Keratinocyte (primary cell): Measurements from ENCODE around the gene THAP3. TPM values are rescaled to one million over a fixed set of nuclear protein-coding genes. Genes with fewer than 3 reads are reported as not detected.

Experiments
- DNase-seq: peaks from one replicate; pipeline ENCODE4 v3.0.0-alpha.2; 2011; ENCODE audit warnings: low read depth, missing footprints, low spot score
- FAIRE-seq: peaks from 2 replicates; lab custom pipeline; 2011; peaks lifted over from hg19 to GRCh38; lab: Jason Lieb, UNC
- H2AFZ ChIP-seq: 2 replicates; pipeline ENCODE4 v1.6.0; 2012; ENCODE audit warnings: low read length, control low read depth, inconsistent platforms; ENCODE audit not compliant: control insufficient read depth
- H3K27ac ChIP-seq: 2 replicates; pipeline ENCODE4 v1.5.1; 2011; ENCODE audit warnings: low read length; ENCODE audit not compliant: control insufficient read depth, insufficient read depth
- H3K27me3 ChIP-seq: 3 replicates; pipeline ENCODE4 v1.6.0; 2011; ENCODE audit warnings: low read length; ENCODE audit not compliant: control insufficient read depth, insufficient read depth; ENCODE audit errors: extremely low read depth
- H3K36me3 ChIP-seq, 2 experiments: 2 replicates in 1 of 2; 3 replicates in 1 of 2; pipeline ENCODE4 v1.5.1; 2011; ENCODE audit warnings: low read length in 2 of 2, mild to moderate bottlenecking in 1 of 2; ENCODE audit not compliant: control insufficient read depth in 2 of 2, insufficient read depth in 2 of 2; ENCODE audit errors: extremely low read depth in 1 of 2
- H3K4me1 ChIP-seq: 3 replicates; pipeline ENCODE4 v1.5.1; 2011; ENCODE audit warnings: low read length; ENCODE audit not compliant: control insufficient read depth, insufficient read depth; ENCODE audit errors: extremely low read depth
- H3K4me2 ChIP-seq: 3 replicates; pipeline ENCODE4 v1.6.0; 2011; ENCODE audit warnings: low read depth, low read length; ENCODE audit not compliant: control insufficient read depth, insufficient read depth; ENCODE audit errors: extremely low read depth
- H3K4me3 ChIP-seq, 3 experiments: fragments of 200-600 bp in 1 of 3; sonication (generic) in 1 of 3; 2 replicates in 2 of 3; 3 replicates in 1 of 3; pipeline ENCODE4 v1.5.1; 2011 to 2016; ENCODE audit warnings: low read length in 3 of 3, mild to moderate bottlenecking in 3 of 3, control low read depth in 2 of 3, inconsistent platforms in 1 of 3, low read depth in 1 of 3, mixed read lengths in 1 of 3, mixed run types in 1 of 3, moderate library complexity in 1 of 3; ENCODE audit not compliant: control insufficient read depth in 2 of 3, insufficient read depth in 2 of 3; ENCODE audit errors: extremely low read depth in 1 of 3
- H3K79me2 ChIP-seq: 2 replicates; pipeline ENCODE4 v1.6.0; 2012; ENCODE audit warnings: low read length; ENCODE audit not compliant: control insufficient read depth, insufficient read depth
- H3K9ac ChIP-seq: 3 replicates; pipeline ENCODE4 v1.6.0; 2011; ENCODE audit warnings: low read length; ENCODE audit not compliant: control insufficient read depth, insufficient read depth; ENCODE audit errors: extremely low read depth
- H3K9me1 ChIP-seq: 3 replicates; pipeline ENCODE4 v1.6.0; 2011; ENCODE audit warnings: low read length; ENCODE audit not compliant: control insufficient read depth, insufficient read depth; ENCODE audit errors: extremely low read depth
- H3K9me3 ChIP-seq: 2 replicates; pipeline ENCODE4 v1.5.1; 2012; ENCODE audit warnings: low read depth, low read length; ENCODE audit not compliant: control insufficient read depth
- H4K20me1 ChIP-seq: 3 replicates; pipeline ENCODE4 v1.6.0; 2011; ENCODE audit warnings: low read length; ENCODE audit not compliant: control insufficient read depth, insufficient read depth; ENCODE audit errors: extremely low read depth
- CTCF ChIP-seq, 3 experiments: IDR thresholded peaks in 1 of 3; conservative IDR thresholded peaks in 1 of 3; optimal IDR thresholded peaks in 1 of 3; 2 replicates in 2 of 3; 3 replicates in 1 of 3; pipeline versions ENCODE3 to v1.5.1; 2011; ENCODE audit warnings: low read length in 3 of 3, mild to moderate bottlenecking in 3 of 3, moderate library complexity in 2 of 3, control low read depth in 1 of 3, inconsistent platforms in 1 of 3; ENCODE audit not compliant: insufficient read depth in 2 of 3; ENCODE audit errors: extremely low read depth in 1 of 3
- EZH2 ChIP-seq: IDR thresholded peaks from one replicate; pipeline ENCODE4 v1.6.1; 2012; ENCODE audit warnings: inconsistent platforms, mild to moderate bottlenecking, low read length, moderate library complexity
- dilution Hi-C: fragments of 300-500 bp; cut with MboI; formaldehyde crosslinking; loops from one replicate; pipeline ENCODE4 v1.7.0; 2020; ENCODE audit warnings: low sequenced_read_pairs; ENCODE audit not compliant: extremely low pct_ligation_motif_present
- polyA plus RNA-seq, 5 experiments: library from polyadenylated mRNA; depleted of rRNA in 3 of 5; stranded (reverse) in 3 of 5; stranded (forward) in 1 of 5; unstranded in 1 of 5; fragments of >200 nt; gene quantifications; 1 replicate in 1 of 5; 2 replicates in 3 of 5; 3 replicates in 1 of 5; pipeline versions ENCODE4 v1.2.1 to v1.2.3, GENCODE V29; 2011 to 2012; ENCODE audit warnings: missing spikeins in 2 of 5, low read depth in 1 of 5, low replicate concordance in 1 of 5

The THAP3 gene
- polyA plus RNA-seq, 1 donor (not counting 4 experiments of a cell fraction or from before 2014, with no cell fraction given): 5.1 TPM

- peaks cover 47% of the 10 kb centered on the region for H4K20me1 ChIP-seq
- H3K36me3 ChIP-seq: peaks cover 27 to 41% of the 10 kb centered on the region in 2 experiments
- no peak overlapping the region for H2AFZ ChIP-seq
- no peaks in the 10 kb centered on the region for H3K9me3 ChIP-seq
- dilution Hi-C loops: no loop called here
- peak overlapping the region; percentile 100 for H3K4me2 ChIP-seq
- H3K79me2 ChIP-seq: peaks cover 69% of the 10 kb centered on the region
- no peaks in the 10 kb centered on the region for H3K27me3 ChIP-seq
- peak overlapping the region; percentile 97 to 100 (median 99) for H3K4me3 ChIP-seq
- DNase-seq (no peak), FAIRE-seq (no peak)
- no peak for TF ChIP-seq CTCF (optimal IDR thresholded peaks at IDR 0.05 in 1 of 3, IDR thresholded peaks at IDR 0.05 in 1 of 3, conservative IDR thresholded peaks at IDR 0.05 in 1 of 3; ENCODE audit: extremely low read depth in 1 of 3, insufficient read depth in 2 of 3, low read length in 3 of 3)
- H3K9ac ChIP-seq: peak overlapping the region; percentile 100
- H3K4me1 ChIP-seq: peaks cover 50% of the 10 kb centered on the region
- peaks cover 6% of the 10 kb centered on the region for H3K9me1 ChIP-seq
- peak overlapping the region; percentile 100 for H3K27ac ChIP-seq
Measured at GRCh38 chr1:6600410-6601048, 24.1 kb upstream of the THAP3 start.

GRCh38 chr1:6601049-6601922 is 23.4 kb upstream of the THAP3 start:
- peak overlapping the region; percentile 97 to 100 (median 99) for H3K4me3 ChIP-seq
- FAIRE-seq: peak; percentile 46
- peak overlapping the region; percentile 100 for H3K9ac ChIP-seq
- peaks cover 50% of the 10 kb centered on the region for H3K4me1 ChIP-seq
- dilution Hi-C loops: no loop called here
- TF ChIP-seq CTCF (optimal IDR thresholded peaks at IDR 0.05 in 1 of 3, IDR thresholded peaks at IDR 0.05 in 1 of 3, conservative IDR thresholded peaks at IDR 0.05 in 1 of 3; ENCODE audit: extremely low read depth in 1 of 3, insufficient read depth in 2 of 3, low read length in 3 of 3): no peak
- TF ChIP-seq EZH2: no peak
- no peaks in the 10 kb centered on the region for H3K27me3 ChIP-seq
- no peaks in the 10 kb centered on the region for H3K9me3 ChIP-seq
- peaks cover 21 to 34% of the 10 kb centered on the region in 2 experiments for H3K36me3 ChIP-seq
- peaks cover 39% of the 10 kb centered on the region for H4K20me1 ChIP-seq
- DNase-seq: peak; percentile 96
- H3K9me1 ChIP-seq: peaks cover 4% of the 10 kb centered on the region
- H3K4me2 ChIP-seq: peak overlapping the region; percentile 100
- H3K79me2 ChIP-seq: peaks cover 62% of the 10 kb centered on the region
- peak overlapping the region; percentile 100 for H3K27ac ChIP-seq
- no peak overlapping the region for H2AFZ ChIP-seq
